ENCODE data around the gene RIMS4. TPM values are rescaled to one million over a fixed set of nuclear protein-coding genes. Genes with fewer than 3 reads are reported as not detected.

The RIMS4 gene
- total RNA-seq, 3 donors from 2014 or later: 0.51 to 2.0 (median 1.4) TPM

- Histone ChIP-seq H3K9me3 (no peaks in the 10 kb centered on the region), H3K36me3 (ENCODE audit: low read depth) (no peaks in the 10 kb centered on the region), H3K4me3 (no peak overlapping the region), H3K4me1 (ENCODE audit: low read depth) (peaks cover 13% of the 10 kb centered on the region)
- DNase-seq: no peak
- no peak for TF ChIP-seq CTCF (IDR thresholded peaks at IDR 0.05)
- intact Hi-C loops (cut with DNase I, micrococcal nuclease): no loop called here
- no peak for ATAC-seq
Measured at GRCh38 chr20:44716309-44717106, 93.8 kb downstream of the RIMS4 start.

- no peak for ATAC-seq
- intact Hi-C loops (cut with DNase I, micrococcal nuclease): no loop called here
- no peak overlapping the region for H3K4me3 ChIP-seq
- no peak for TF ChIP-seq CTCF (IDR thresholded peaks at IDR 0.05)
- DNase-seq: no peak
- H3K4me1 ChIP-seq (ENCODE audit: low read depth): peaks cover 13% of the 10 kb centered on the region
- H3K36me3 ChIP-seq (ENCODE audit: low read depth): no peaks in the 10 kb centered on the region
- no peaks in the 10 kb centered on the region for H3K9me3 ChIP-seq
Measured at GRCh38 chr20:44715499-44716308, 94.6 kb downstream of the RIMS4 start.

GRCh38 chr20:44714701-44715498 lies 95.4 kb downstream of the RIMS4 start, which contains the start of gene CCN5:
TSS of gene CCN5 (plus strand) at chr20:44715369. CDS start at chr20:44715391, 22 bp downstream.
- no peaks in the 10 kb centered on the region for H3K36me3 ChIP-seq (ENCODE audit: low read depth)
- H3K4me1 ChIP-seq (ENCODE audit: low read depth): peaks cover 13% of the 10 kb centered on the region
- ATAC-seq: peak; percentile 95
- no peak for TF ChIP-seq CTCF (IDR thresholded peaks at IDR 0.05)
- intact Hi-C loops (cut with DNase I, micrococcal nuclease): no loop called here
- no peak within 1 kb of the TSS for H3K4me3 ChIP-seq
- DNase-seq: peak; percentile 89 to 93 (median 90)
- no peaks in the 10 kb centered on the region for H3K9me3 ChIP-seq

GRCh38 chr20:44714102-44714700 lies 96.1 kb downstream of the RIMS4 start:
- no peak for DNase-seq
- ATAC-seq: peak; percentile 3

More at GRCh38 chr20:44714102-44714700, 96.1 kb downstream of the RIMS4 start:
- Histone ChIP-seq H3K4me1 (ENCODE audit: low read depth) (peaks cover 13% of the 10 kb centered on the region), H3K4me3 (no peak overlapping the region), H3K9me3 (no peaks in the 10 kb centered on the region), H3K36me3 (ENCODE audit: low read depth) (no peaks in the 10 kb centered on the region)
- intact Hi-C loops (cut with DNase I, micrococcal nuclease): no loop called here
- no peak for TF ChIP-seq CTCF (IDR thresholded peaks at IDR 0.05)
